ENCODE data around the gene NPHP4. TPM values are rescaled to one million over a fixed set of nuclear protein-coding genes. Genes with fewer than 3 reads are reported as not detected.

The NPHP4 gene
- polyA plus RNA-seq, 2 donors: 2.9 to 4.4 TPM

GRCh38 chr1:5966543-5967205 lies 25.6 kb downstream of the NPHP4 start:
- Histone ChIP-seq H3K36me3 (ENCODE audit: control insufficient read depth in 2 of 2, insufficient read depth in 2 of 2, low read length in 1 of 2) (peaks cover 5 to 10% of the 10 kb centered on the region in 2 donors), H3K27me3 (ENCODE audit: control insufficient read depth in 1 of 2, insufficient read depth in 2 of 2, low read length in 2 of 2) (no peaks in the 10 kb centered on the region), H3K4me1 (ENCODE audit: control insufficient read depth in 2 of 2, insufficient read depth in 2 of 2, low read length in 1 of 2) (no peaks in the 10 kb centered on the region), H3K4me3 (ENCODE audit: low read depth in 1 of 2, low read length in 2 of 2) (no peak overlapping the region), H3K27ac (ENCODE audit: low read depth in 2 of 2, low read length in 1 of 2) (no peak overlapping the region), H3K9me3 (ENCODE audit: control insufficient read depth in 2 of 2, insufficient read depth in 1 of 2, low read depth in 1 of 2, low read length in 1 of 2) (no peaks in the 10 kb centered on the region)
- 86 to 88% methylated on average over 17 of the region's 17 CpGs for WGBS, 2 donors

- 92 to 95% methylated on average over 16 of the region's 16 CpGs for WGBS, 2 donors
- H3K4me3 ChIP-seq (ENCODE audit: low read depth in 1 of 2, low read length in 2 of 2): no peak overlapping the region
- peaks cover 5 to 10% of the 10 kb centered on the region in 2 donors for H3K36me3 ChIP-seq (ENCODE audit: control insufficient read depth in 2 of 2, insufficient read depth in 2 of 2, low read length in 1 of 2)
- no peaks in the 10 kb centered on the region for H3K4me1 ChIP-seq (ENCODE audit: control insufficient read depth in 2 of 2, insufficient read depth in 2 of 2, low read length in 1 of 2)
- H3K27ac ChIP-seq (ENCODE audit: low read depth in 2 of 2, low read length in 1 of 2): no peak overlapping the region
- no peaks in the 10 kb centered on the region for H3K9me3 ChIP-seq (ENCODE audit: control insufficient read depth in 2 of 2, insufficient read depth in 1 of 2, low read depth in 1 of 2, low read length in 1 of 2)
- no peaks in the 10 kb centered on the region for H3K27me3 ChIP-seq (ENCODE audit: control insufficient read depth in 1 of 2, insufficient read depth in 2 of 2, low read length in 2 of 2)
These were observed 26.6 kb downstream of the NPHP4 start for GRCh38 chr1:5965586-5966131.

- Histone ChIP-seq H3K36me3 (ENCODE audit: control insufficient read depth in 2 of 2, insufficient read depth in 2 of 2, low read length in 1 of 2) (peaks cover 9 to 22% of the 10 kb centered on the region in 2 donors), H3K27me3 (ENCODE audit: control insufficient read depth in 1 of 2, insufficient read depth in 2 of 2, low read length in 2 of 2) (no peaks in the 10 kb centered on the region), H3K9me3 (ENCODE audit: control insufficient read depth in 2 of 2, insufficient read depth in 1 of 2, low read depth in 1 of 2, low read length in 1 of 2) (no peaks in the 10 kb centered on the region), H3K4me1 (ENCODE audit: control insufficient read depth in 2 of 2, insufficient read depth in 2 of 2, low read length in 1 of 2) (no peaks in the 10 kb centered on the region), H3K27ac (ENCODE audit: low read depth in 2 of 2, low read length in 1 of 2) (no peak overlapping the region), H3K4me3 (ENCODE audit: low read depth in 1 of 2, low read length in 2 of 2) (no peak overlapping the region)
- 90 to 92% methylated on average over 24 of the region's 24 CpGs for WGBS, 2 donors
These were observed 29.7 kb downstream of the NPHP4 start for GRCh38 chr1:5962265-5963105.

- Histone ChIP-seq H3K36me3 (ENCODE audit: control insufficient read depth in 2 of 2, insufficient read depth in 2 of 2, low read length in 1 of 2) (peaks cover 9 to 22% of the 10 kb centered on the region in 2 donors), H3K27me3 (ENCODE audit: control insufficient read depth in 1 of 2, insufficient read depth in 2 of 2, low read length in 2 of 2) (no peaks in the 10 kb centered on the region), H3K4me3 (ENCODE audit: low read depth in 1 of 2, low read length in 2 of 2) (no peak overlapping the region), H3K9me3 (ENCODE audit: control insufficient read depth in 2 of 2, insufficient read depth in 1 of 2, low read depth in 1 of 2, low read length in 1 of 2) (no peaks in the 10 kb centered on the region), H3K27ac (ENCODE audit: low read depth in 2 of 2, low read length in 1 of 2) (no peak overlapping the region), H3K4me1 (ENCODE audit: control insufficient read depth in 2 of 2, insufficient read depth in 2 of 2, low read length in 1 of 2) (no peaks in the 10 kb centered on the region)
- WGBS, 2 donors: 89 to 92% methylated on average over 11 of the region's 11 CpGs
These were observed 30.6 kb downstream of the NPHP4 start for GRCh38 chr1:5961601-5962000.

GRCh38 chr1:5960336-5960735 lies 31.9 kb downstream of the NPHP4 start:
- Histone ChIP-seq H3K27me3 (ENCODE audit: control insufficient read depth in 1 of 2, insufficient read depth in 2 of 2, low read length in 2 of 2) (no peaks in the 10 kb centered on the region), H3K4me3 (ENCODE audit: low read depth in 1 of 2, low read length in 2 of 2) (no peak overlapping the region), H3K4me1 (ENCODE audit: control insufficient read depth in 2 of 2, insufficient read depth in 2 of 2, low read length in 1 of 2) (no peaks in the 10 kb centered on the region), H3K36me3 (ENCODE audit: control insufficient read depth in 2 of 2, insufficient read depth in 2 of 2, low read length in 1 of 2) (peaks cover 12 to 29% of the 10 kb centered on the region in 2 donors), H3K27ac (ENCODE audit: low read depth in 2 of 2, low read length in 1 of 2) (no peak overlapping the region), H3K9me3 (ENCODE audit: control insufficient read depth in 2 of 2, insufficient read depth in 1 of 2, low read depth in 1 of 2, low read length in 1 of 2) (no peaks in the 10 kb centered on the region)
- WGBS, 2 donors: 89 to 91% methylated on average over 7 of the region's 7 CpGs

GRCh38 chr1:5959667-5960230 lies 32.5 kb downstream of the NPHP4 start:
- H3K9me3 ChIP-seq (ENCODE audit: control insufficient read depth in 2 of 2, insufficient read depth in 1 of 2, low read depth in 1 of 2, low read length in 1 of 2): no peaks in the 10 kb centered on the region
- no peaks in the 10 kb centered on the region for H3K27me3 ChIP-seq (ENCODE audit: control insufficient read depth in 1 of 2, insufficient read depth in 2 of 2, low read length in 2 of 2)
- H3K27ac ChIP-seq (ENCODE audit: low read depth in 2 of 2, low read length in 1 of 2): no peak overlapping the region
- no peaks in the 10 kb centered on the region for H3K4me1 ChIP-seq (ENCODE audit: control insufficient read depth in 2 of 2, insufficient read depth in 2 of 2, low read length in 1 of 2)
- 91 to 92% methylated on average over 9 of the region's 9 CpGs for WGBS, 2 donors
- peaks cover 10 to 28% of the 10 kb centered on the region in 2 donors for H3K36me3 ChIP-seq (ENCODE audit: control insufficient read depth in 2 of 2, insufficient read depth in 2 of 2, low read length in 1 of 2)
- H3K4me3 ChIP-seq (ENCODE audit: low read depth in 1 of 2, low read length in 2 of 2): no peak overlapping the region

- Histone ChIP-seq H3K4me1 (ENCODE audit: control insufficient read depth in 2 of 2, insufficient read depth in 2 of 2, low read length in 1 of 2) (no peaks in the 10 kb centered on the region), H3K27ac (ENCODE audit: low read depth in 2 of 2, low read length in 1 of 2) (no peak overlapping the region), H3K9me3 (ENCODE audit: control insufficient read depth in 2 of 2, insufficient read depth in 1 of 2, low read depth in 1 of 2, low read length in 1 of 2) (no peaks in the 10 kb centered on the region), H3K36me3 (ENCODE audit: control insufficient read depth in 2 of 2, insufficient read depth in 2 of 2, low read length in 1 of 2) (peaks cover 10 to 28% of the 10 kb centered on the region in 2 donors), H3K4me3 (ENCODE audit: low read depth in 1 of 2, low read length in 2 of 2) (no peak overlapping the region), H3K27me3 (ENCODE audit: control insufficient read depth in 1 of 2, insufficient read depth in 2 of 2, low read length in 2 of 2) (no peaks in the 10 kb centered on the region)
- WGBS, 2 donors: 91 to 92% methylated on average over 13 of the region's 13 CpGs
These were observed 33.1 kb downstream of the NPHP4 start for GRCh38 chr1:5959087-5959486.

- no peak overlapping the region for H3K4me3 ChIP-seq (ENCODE audit: low read depth in 1 of 2, low read length in 2 of 2)
- H3K27ac ChIP-seq (ENCODE audit: low read depth in 2 of 2, low read length in 1 of 2): no peak overlapping the region
- no peaks in the 10 kb centered on the region for H3K9me3 ChIP-seq (ENCODE audit: control insufficient read depth in 2 of 2, insufficient read depth in 1 of 2, low read depth in 1 of 2, low read length in 1 of 2)
- H3K27me3 ChIP-seq (ENCODE audit: control insufficient read depth in 1 of 2, insufficient read depth in 2 of 2, low read length in 2 of 2): no peaks in the 10 kb centered on the region
- WGBS, 2 donors: 86 to 87% methylated on average over 10 of the region's 10 CpGs
- H3K36me3 ChIP-seq (ENCODE audit: control insufficient read depth in 2 of 2, insufficient read depth in 2 of 2, low read length in 1 of 2): peaks cover 10 to 24% of the 10 kb centered on the region in 2 donors
- H3K4me1 ChIP-seq (ENCODE audit: control insufficient read depth in 2 of 2, insufficient read depth in 2 of 2, low read length in 1 of 2): no peaks in the 10 kb centered on the region
These were observed 36.0 kb downstream of the NPHP4 start for GRCh38 chr1:5956022-5956830.

- Histone ChIP-seq H3K27me3 (ENCODE audit: control insufficient read depth in 1 of 2, insufficient read depth in 2 of 2, low read length in 2 of 2) (no peaks in the 10 kb centered on the region), H3K36me3 (ENCODE audit: control insufficient read depth in 2 of 2, insufficient read depth in 2 of 2, low read length in 1 of 2) (peaks cover 10 to 22% of the 10 kb centered on the region in 2 donors)
- WGBS, 2 donors: 85 to 89% methylated on average over 10 of the region's 10 CpGs
These were observed 36.7 kb downstream of the NPHP4 start for GRCh38 chr1:5955479-5955977.

More at GRCh38 chr1:5955479-5955977, 36.7 kb downstream of the NPHP4 start:
- H3K4me3 ChIP-seq (ENCODE audit: low read depth in 1 of 2, low read length in 2 of 2): no peak overlapping the region
- no peaks in the 10 kb centered on the region for H3K9me3 ChIP-seq (ENCODE audit: control insufficient read depth in 2 of 2, insufficient read depth in 1 of 2, low read depth in 1 of 2, low read length in 1 of 2)
- H3K27ac ChIP-seq (ENCODE audit: low read depth in 2 of 2, low read length in 1 of 2): no peak overlapping the region
- H3K4me1 ChIP-seq (ENCODE audit: control insufficient read depth in 2 of 2, insufficient read depth in 2 of 2, low read length in 1 of 2): peaks cover 0 to 4% of the 10 kb centered on the region in 2 donors
